Spinal cord (tissue), 10 donors: ENCODE results near the gene ZNF384. TPM values are rescaled to one million over a fixed set of nuclear protein-coding genes. Genes with fewer than 3 reads are reported as not detected.

ENCODE experiments used
- DNase-seq, 6 donors: peaks; one replicate each; pipeline versions ENCODE4 v3.0.0 to v3.0.0-alpha.2; 2013 to 2015; ENCODE audit warnings: low spot score in 6 of 6, low read depth in 4 of 6
- H3K27ac ChIP-seq: one replicate; pipeline ENCODE4 v1.5.1; 2013; ENCODE audit warnings: low read depth, low read length, control low read depth
- H3K27me3 ChIP-seq: one replicate; pipeline ENCODE4 v1.6.1; 2013; ENCODE audit warnings: low read length; ENCODE audit not compliant: control insufficient read depth, insufficient read depth
- H3K36me3 ChIP-seq: one replicate; pipeline ENCODE4 v1.6.1; 2013; ENCODE audit warnings: low read length; ENCODE audit not compliant: control insufficient read depth, insufficient read depth
- H3K4me1 ChIP-seq: one replicate; pipeline ENCODE4 v1.6.1; 2013; ENCODE audit warnings: low read length; ENCODE audit not compliant: control insufficient read depth, insufficient read depth
- H3K4me3 ChIP-seq: one replicate; pipeline ENCODE4 v1.5.1; 2013; ENCODE audit warnings: low read depth, low read length, control low read depth
- H3K9me3 ChIP-seq: one replicate; pipeline ENCODE4 v1.6.1; 2013; ENCODE audit warnings: low read length; ENCODE audit not compliant: control insufficient read depth, insufficient read depth
- WGBS: methylation state at CpG from one replicate; pipeline ENCODE4 v1.1.5; 2013; ENCODE audit warnings: missing lambda C conversion rate; ENCODE audit not compliant: insufficient coverage; 5-methylcytosine and 5-hydroxymethylcytosine counted together
- polyA plus RNA-seq, 2 donors: library from polyadenylated mRNA; unstranded; fragments of 120-200 nt; gene quantifications; one replicate each; pipeline ENCODE4 v1.2.1, GENCODE V29; 2013; ENCODE audit not compliant: insufficient read length in 2 of 2
- total RNA-seq, 2 donors: library from RNA; depleted of rRNA in 1 of 2; stranded (reverse); fragments of 120-200 nt in 1 of 2; fragments of >200 nt in 1 of 2; gene quantifications; one replicate each; pipeline versions ENCODE4 v1.2.3 to v1.2.4, GENCODE V29; 2013 to 2014
- donor health status: healthy.

Gene ZNF384
- total and polyA plus RNA-seq, 4 donors: 14.9 to 80.2 (median 50.2) TPM

DNA sequence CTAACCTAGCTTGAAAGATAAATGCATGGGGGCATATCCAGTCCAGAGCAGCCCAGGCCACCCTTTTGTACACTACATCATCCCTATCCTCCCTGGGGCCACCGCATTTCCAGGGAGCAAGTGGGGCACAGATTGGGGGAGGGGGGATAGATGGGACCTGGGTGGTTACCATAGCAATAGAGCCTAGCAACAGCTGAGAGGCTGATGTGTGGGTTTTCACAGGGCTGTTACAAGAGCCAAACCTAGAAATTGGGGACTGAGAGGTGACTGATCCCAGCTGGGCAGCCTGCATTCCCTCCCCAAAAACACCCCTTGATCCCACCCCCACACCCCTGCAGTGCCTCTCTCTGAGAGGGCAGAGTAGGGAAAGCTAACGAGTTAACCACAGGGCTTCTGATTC is 3.7 kb upstream of the ZNF384 start:
- H3K36me3 ChIP-seq: peaks cover 53% of the 10 kb centered on the region
- no peak overlapping the region for H3K4me3 ChIP-seq
- no peak for DNase-seq
- H3K27me3 ChIP-seq: no peaks in the 10 kb centered on the region
- H3K27ac ChIP-seq: no peak overlapping the region
- H3K9me3 ChIP-seq: no peaks in the 10 kb centered on the region
- no CpG with 5 or more reads among the region's 2 CpGs for WGBS
- H3K4me1 ChIP-seq: peaks cover 15% of the 10 kb centered on the region

DNA sequence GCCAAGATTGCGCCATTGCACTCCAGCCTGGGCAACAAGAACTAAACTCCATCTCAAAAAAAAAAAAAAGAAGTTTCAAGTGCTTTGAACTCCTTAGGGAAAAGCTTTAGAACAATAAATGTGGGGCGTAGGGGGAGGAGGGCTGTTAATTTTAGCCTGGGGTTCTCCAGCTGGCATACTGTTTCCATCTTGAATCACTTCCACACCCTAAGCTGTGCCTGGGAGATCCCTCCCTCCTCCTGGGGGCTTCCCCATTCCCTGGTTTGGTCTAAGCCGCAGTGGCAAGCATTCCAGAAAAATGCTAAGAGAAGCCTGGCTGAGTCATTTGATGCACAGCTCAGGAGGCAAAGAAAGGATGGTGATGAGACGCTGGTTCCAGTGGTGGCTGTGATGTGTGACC is 2.3 kb upstream of the ZNF384 start:
- Histone ChIP-seq H3K4me1 (peaks cover 18% of the 10 kb centered on the region), H3K27ac (no peak overlapping the region), H3K36me3 (peaks cover 42% of the 10 kb centered on the region), H3K27me3 (no peaks in the 10 kb centered on the region), H3K9me3 (no peaks in the 10 kb centered on the region), H3K4me3 (no peak overlapping the region)
- DNase-seq: no peak
- 100% methylated on average over 1 of the region's 4 CpGs for WGBS

- peak in 1 of 6 donors; percentile 68 for DNase-seq
- peaks cover 17% of the 10 kb centered on the region for H3K36me3 ChIP-seq
- peak overlapping the region; percentile 97 for H3K27ac ChIP-seq
- WGBS: 0% methylated on average over 7 of the region's 13 CpGs
- H3K4me3 ChIP-seq: peak overlapping the region; percentile 90
- H3K9me3 ChIP-seq: no peaks in the 10 kb centered on the region
- H3K4me1 ChIP-seq: peaks cover 18% of the 10 kb centered on the region
- no peaks in the 10 kb centered on the region for H3K27me3 ChIP-seq
Measured at GRCh38 chr12:6688543-6688998, 604 bp downstream of the ZNF384 start.

DNA sequence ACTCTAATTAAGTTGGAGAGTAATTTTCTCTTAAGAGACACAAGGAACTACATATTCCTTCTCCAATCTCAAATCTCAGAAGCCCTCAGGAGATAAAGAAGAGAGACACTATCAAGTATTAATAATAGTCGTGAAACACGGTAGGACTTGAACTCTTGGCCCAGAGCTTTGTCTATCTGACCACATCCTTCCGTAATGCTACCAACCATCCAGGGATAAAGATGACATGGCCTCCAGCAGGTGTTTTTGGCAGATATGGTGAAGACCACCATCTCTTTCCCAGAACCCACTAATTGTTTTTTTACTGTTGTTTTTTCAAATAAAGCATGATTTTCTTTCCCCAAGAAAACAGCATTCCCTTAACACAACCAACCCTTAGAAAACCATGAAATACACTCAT is 3.4 kb downstream of the ZNF384 start:
- WGBS: 83% methylated on average over 1 of the region's 3 CpGs
- Histone ChIP-seq H3K4me1 (peaks cover 18% of the 10 kb centered on the region), H3K27me3 (no peaks in the 10 kb centered on the region), H3K9me3 (no peaks in the 10 kb centered on the region), H3K36me3 (peaks cover 20% of the 10 kb centered on the region), H3K4me3 (no peak overlapping the region), H3K27ac (no peak overlapping the region)
- no peak for DNase-seq

GRCh38 chr12:6684609-6685008 is 4.6 kb downstream of the ZNF384 start:
- Histone ChIP-seq H3K27me3 (no peaks in the 10 kb centered on the region), H3K4me3 (no peak overlapping the region), H3K36me3 (peaks cover 26% of the 10 kb centered on the region), H3K27ac (no peak overlapping the region), H3K9me3 (no peaks in the 10 kb centered on the region), H3K4me1 (peaks cover 11% of the 10 kb centered on the region)
- DNase-seq: peak in 2 of 6 donors; percentile 48 to 70
- WGBS: 59% methylated on average over 6 of the region's 6 CpGs

DNA sequence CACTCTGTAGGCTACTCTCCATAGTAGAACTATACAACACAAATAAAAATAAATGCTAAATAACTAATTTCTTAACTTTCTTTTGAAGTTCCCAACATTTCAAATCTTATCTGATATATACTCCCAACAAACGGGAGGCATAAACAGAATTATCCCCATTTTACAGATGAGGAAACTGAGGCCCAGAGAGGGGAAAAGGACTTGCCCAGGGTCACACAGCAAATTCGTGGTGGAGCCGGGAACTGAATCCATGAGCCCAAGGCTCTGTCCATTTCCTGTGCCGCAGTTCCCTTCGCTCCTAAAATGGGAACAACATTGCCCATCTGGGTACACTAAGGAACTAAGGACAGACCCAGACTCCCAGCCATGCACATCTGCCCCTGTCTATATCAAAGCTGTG is 12.2 kb downstream of the ZNF384 start:
- H3K27ac ChIP-seq: no peak overlapping the region
- no peaks in the 10 kb centered on the region for H3K4me1 ChIP-seq
- H3K36me3 ChIP-seq: peaks cover 54% of the 10 kb centered on the region
- no peaks in the 10 kb centered on the region for H3K9me3 ChIP-seq
- H3K27me3 ChIP-seq: no peaks in the 10 kb centered on the region
- 94% methylated on average over 5 of the region's 5 CpGs for WGBS
- no peak overlapping the region for H3K4me3 ChIP-seq
- no peak for DNase-seq

- 88% methylated on average over 13 of the region's 18 CpGs for WGBS
- Histone ChIP-seq H3K4me3 (no peak overlapping the region), H3K36me3 (peaks cover 68% of the 10 kb centered on the region)
Measured at GRCh38 chr12:6672143-6672542, 17.0 kb downstream of the ZNF384 start.

DNA sequence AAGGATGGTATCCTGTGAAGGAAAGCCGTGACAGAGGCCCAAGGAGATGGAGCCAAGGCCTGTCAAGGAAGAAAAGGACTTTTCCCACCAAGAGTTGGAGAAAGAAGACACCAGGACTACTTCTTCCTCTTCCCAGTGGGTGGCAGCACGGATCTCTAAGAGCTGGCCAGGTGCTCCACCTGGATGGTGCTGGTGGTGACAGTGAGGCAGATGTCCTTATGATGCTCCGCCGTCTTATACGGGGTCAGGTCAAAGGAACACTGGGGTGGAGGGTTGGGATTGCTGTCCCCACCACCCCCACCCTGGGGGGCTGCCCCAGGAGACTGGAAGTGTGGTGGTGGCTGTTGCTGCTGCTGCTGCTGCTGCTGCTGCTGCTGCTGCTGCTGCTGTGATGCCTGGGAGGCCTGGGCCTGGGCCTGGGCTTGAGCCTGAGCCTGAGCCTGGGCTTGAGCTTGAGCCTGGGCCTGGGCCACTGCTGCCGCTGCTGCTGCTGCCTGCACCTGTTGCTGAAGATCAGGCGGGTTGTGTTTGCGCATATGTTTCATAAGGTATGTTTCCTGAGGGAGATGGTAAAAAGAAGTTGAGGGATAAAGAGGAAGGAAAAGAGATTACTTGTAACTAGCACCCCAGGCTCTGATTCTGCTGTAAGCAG is 21.5 kb downstream of the ZNF384 start:
- Histone ChIP-seq H3K4me1 (peaks cover 4% of the 10 kb centered on the region), H3K36me3 (peaks cover 61% of the 10 kb centered on the region), H3K27me3 (no peaks in the 10 kb centered on the region), H3K27ac (no peak overlapping the region), H3K9me3 (no peaks in the 10 kb centered on the region), H3K4me3 (no peak overlapping the region)
- WGBS: 100% methylated on average over 4 of the region's 8 CpGs
- peak in 1 of 6 donors; percentile 46 for DNase-seq

More at GRCh38 chr12:6672143-6672542, 17.0 kb downstream of the ZNF384 start:
- no peak for DNase-seq
- Histone ChIP-seq H3K27ac (no peak overlapping the region), H3K9me3 (no peaks in the 10 kb centered on the region), H3K27me3 (no peaks in the 10 kb centered on the region), H3K4me1 (no peaks in the 10 kb centered on the region)

- no CpG with 5 or more reads among the region's 2 CpGs for WGBS
- DNase-seq: no peak
- no peaks in the 10 kb centered on the region for H3K27me3 ChIP-seq
- H3K9me3 ChIP-seq: no peaks in the 10 kb centered on the region
- no peak overlapping the region for H3K4me3 ChIP-seq
- H3K36me3 ChIP-seq: peaks cover 46% of the 10 kb centered on the region
- H3K27ac ChIP-seq: no peak overlapping the region
- peaks cover 4% of the 10 kb centered on the region for H3K4me1 ChIP-seq
Measured at GRCh38 chr12:6666211-6666610, 23.0 kb downstream of the ZNF384 start.

DNA sequence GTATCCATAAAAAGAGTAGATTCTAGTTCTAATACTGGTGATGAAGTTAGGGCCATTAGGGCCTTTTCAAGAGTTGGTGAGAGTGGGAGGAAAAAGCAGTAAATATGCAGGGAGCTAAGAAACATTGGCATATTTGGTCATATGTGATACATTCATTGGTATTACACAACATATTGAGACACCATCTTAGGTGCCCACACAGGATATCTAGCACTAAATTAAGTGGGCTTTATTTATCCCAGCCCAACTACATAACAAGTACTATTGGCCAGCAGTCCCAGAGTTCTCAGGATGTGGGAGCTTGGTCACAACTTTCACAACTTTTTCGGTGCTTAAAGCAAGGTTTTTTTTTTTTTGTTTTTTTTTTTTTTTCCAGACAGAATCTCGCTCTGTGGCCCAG is 24.3 kb downstream of the ZNF384 start:
- peaks cover 34% of the 10 kb centered on the region for H3K36me3 ChIP-seq
- 90% methylated on average over 2 of the region's 2 CpGs for WGBS

More for the DNA sequence above, 24.3 kb downstream of the ZNF384 start:
- no peaks in the 10 kb centered on the region for H3K9me3 ChIP-seq
- H3K27ac ChIP-seq: no peak overlapping the region
- no peak for DNase-seq
- H3K4me1 ChIP-seq: peaks cover 4% of the 10 kb centered on the region
- no peaks in the 10 kb centered on the region for H3K27me3 ChIP-seq
- H3K4me3 ChIP-seq: no peak overlapping the region
